A204.1 (cell line): ENCODE data around the gene BRPF3.
"Not testable (repeated sequence)": the region's sequence is repeated elsewhere in the genome, so short reads cannot be mapped to it uniquely, and the experiment has no call there.

Experiments
- FAIRE-seq: peaks from 2 replicates; lab custom pipeline; 2012; peaks lifted over from hg19 to GRCh38; lab: Jason Lieb, UNC

BRPF3 gene

GRCh38 chr6:36200998-36201596 is 4.6 kb downstream of the BRPF3 start:
- no peak for FAIRE-seq

- FAIRE-seq, result no peak
These were observed 5.1 kb downstream of the BRPF3 start for GRCh38 chr6:36201612-36202011.

DNA sequence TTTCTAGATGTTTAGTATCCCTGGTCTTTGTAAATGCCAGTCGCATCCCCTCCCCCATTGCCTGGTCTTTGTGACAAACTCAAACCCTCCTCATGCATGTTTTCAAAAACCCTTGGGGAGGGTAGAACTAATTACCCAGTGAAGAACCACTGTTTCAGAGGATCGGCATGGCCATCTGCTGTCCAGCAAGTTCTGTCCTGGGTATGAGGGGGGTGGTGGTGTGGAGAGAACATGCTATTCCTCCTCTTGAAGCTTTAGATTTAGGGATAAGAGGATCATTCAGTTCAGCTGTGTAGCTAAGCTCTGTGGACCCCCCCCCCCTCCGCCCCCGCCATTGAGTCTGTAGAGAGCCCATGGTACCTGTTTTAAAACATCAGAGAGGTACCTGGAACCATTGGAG is 5.6 kb downstream of the BRPF3 start:
- no peak for FAIRE-seq

- FAIRE-seq, result no peak
These were observed 7.7 kb downstream of the BRPF3 start for GRCh38 chr6:36204068-36204753.

GRCh38 chr6:36207155-36207554 is 10.6 kb downstream of the BRPF3 start:
- FAIRE-seq, result no peak

DNA sequence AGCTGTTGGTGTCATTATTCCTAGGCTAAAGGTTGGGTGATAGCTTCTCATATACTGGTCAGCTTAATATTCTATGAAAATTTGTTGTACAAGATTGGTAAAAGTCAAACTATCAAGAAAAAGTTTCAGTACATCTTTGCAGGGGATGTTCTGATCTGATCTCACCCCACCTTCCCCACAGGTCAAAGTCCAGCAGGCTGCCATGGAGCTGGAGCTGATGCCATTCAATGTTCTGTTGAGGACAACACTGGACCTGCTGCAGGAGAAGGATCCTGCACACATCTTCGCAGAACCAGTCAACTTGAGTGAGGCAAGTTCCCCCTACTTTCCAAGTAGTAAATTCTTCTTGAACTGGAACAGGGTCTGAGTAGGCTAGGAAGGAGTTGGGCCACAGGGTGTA is 13.1 kb downstream of the BRPF3 start:
- no peak for FAIRE-seq

DNA sequence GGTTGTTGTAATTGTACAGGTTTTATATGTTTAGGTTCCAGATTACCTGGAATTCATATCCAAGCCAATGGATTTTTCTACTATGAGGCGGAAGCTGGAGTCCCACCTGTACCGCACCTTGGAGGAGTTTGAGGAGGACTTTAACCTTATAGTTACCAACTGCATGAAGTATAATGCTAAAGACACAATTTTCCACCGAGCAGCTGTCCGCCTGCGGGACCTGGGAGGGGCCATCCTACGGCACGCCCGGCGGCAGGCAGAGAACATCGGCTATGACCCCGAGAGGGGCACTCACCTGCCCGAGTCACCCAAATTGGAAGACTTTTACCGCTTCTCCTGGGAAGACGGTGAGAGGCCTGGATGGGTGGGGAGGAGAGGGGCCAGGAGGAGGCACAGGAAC is 13.6 kb downstream of the BRPF3 start:
- no peak for FAIRE-seq

DNA sequence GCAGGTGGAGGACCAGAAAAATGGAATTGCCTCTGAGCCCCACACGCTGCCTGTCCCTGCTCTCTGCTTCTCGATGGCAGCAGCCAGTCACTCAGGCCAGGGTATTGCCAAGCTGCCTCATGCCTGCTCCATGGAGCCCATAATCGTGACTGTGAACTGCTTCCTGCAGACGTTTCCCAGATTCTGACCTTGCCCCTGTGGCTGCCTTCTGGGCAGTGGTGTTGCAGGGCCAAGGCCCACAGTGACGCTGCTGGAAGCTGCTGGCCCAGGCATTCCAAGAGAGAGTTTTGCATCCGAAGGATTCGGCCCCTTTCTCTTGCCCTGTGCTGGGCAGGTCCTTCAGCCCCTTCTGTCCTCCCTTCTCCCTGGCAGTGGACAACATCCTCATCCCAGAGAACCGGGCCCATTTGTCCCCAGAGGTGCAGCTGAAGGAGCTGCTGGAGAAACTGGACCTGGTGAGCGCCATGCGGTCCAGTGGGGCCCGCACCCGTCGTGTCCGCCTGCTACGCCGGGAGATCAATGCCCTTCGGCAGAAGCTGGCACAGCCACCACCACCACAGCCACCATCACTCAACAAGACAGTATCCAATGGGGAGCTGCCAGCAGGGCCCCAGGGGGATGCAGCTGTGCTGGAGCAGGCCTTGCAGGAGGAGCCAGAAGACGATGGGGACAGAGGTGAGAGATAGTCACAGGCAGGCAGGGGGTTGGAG is 14.5 kb downstream of the BRPF3 start:
- FAIRE-seq, result no peak

- FAIRE-seq, result no peak
These were observed 20.0 kb downstream of the BRPF3 start for GRCh38 chr6:36216559-36216958.

DNA sequence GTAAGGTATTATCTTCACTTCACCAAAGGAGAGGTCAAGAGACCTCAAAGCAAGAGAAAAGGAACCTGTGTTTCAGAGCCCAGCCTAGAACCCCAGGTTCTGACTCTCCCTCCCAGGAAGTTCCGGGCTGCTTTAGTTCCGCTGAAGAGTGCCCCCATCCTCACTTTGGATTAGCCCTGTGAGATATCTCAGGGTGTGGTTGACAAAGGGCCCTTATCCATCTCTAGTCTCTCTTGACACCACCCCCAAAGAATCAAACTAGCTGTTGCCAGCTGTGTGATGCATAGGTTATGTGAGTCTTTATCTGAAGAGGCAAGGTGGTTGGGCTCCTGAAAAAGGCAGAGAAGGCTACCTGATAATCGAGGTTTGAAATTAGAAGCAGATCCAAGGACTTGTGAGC is 20.6 kb downstream of the BRPF3 start:
- FAIRE-seq, result no peak

DNA sequence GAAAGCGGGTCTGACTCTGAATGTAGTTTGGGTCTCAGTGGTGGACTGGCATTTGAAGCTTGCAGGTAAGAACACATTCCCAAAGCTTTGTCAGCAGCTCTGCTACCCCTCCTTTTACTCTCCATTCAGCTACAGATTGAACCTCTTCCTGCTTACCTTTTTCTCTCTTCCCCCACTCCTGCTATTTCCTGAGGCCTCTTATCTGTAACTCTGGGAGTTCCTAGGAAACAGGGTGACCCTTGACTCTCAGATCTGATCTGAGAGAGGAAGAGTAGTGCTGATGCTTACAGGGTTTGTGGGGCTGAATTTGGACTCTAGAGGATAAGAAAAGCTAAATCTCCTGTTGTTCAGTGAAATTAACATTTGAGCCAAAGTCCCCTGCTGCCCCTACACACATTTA is 21.4 kb downstream of the BRPF3 start:
- no peak for FAIRE-seq

GRCh38 chr6:36218516-36218915 is 22.0 kb downstream of the BRPF3 start:
- FAIRE-seq, result not testable (repeated sequence)

GRCh38 chr6:36219081-36219480 is 22.5 kb downstream of the BRPF3 start:
- no peak for FAIRE-seq

- FAIRE-seq, result no peak
These were observed 23.7 kb downstream of the BRPF3 start for GRCh38 chr6:36220226-36220625.

- FAIRE-seq, result no peak
These were observed 25.1 kb downstream of the BRPF3 start for GRCh38 chr6:36221674-36222073.

GRCh38 chr6:36222924-36223323 is 26.4 kb downstream of the BRPF3 start:
- no peak for FAIRE-seq

DNA sequence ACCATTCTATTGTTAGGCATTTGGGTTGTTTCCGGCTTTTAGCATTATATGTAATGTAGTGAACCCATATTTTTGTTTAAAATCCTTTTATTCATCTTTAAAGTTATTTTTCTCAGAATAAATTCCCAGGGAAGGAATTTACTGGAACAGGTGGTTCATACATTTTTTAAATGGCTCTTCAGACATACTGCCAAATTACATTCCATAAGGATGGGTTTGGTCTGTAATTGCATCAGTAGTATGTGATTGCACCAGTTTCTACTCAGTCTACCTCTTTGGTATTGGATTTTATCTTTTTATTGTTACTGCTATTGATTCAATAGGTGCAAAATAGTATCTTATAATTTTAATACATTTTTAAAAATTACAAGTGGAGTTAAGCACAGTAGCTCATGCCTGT is 27.2 kb downstream of the BRPF3 start:
- FAIRE-seq, result no peak

DNA sequence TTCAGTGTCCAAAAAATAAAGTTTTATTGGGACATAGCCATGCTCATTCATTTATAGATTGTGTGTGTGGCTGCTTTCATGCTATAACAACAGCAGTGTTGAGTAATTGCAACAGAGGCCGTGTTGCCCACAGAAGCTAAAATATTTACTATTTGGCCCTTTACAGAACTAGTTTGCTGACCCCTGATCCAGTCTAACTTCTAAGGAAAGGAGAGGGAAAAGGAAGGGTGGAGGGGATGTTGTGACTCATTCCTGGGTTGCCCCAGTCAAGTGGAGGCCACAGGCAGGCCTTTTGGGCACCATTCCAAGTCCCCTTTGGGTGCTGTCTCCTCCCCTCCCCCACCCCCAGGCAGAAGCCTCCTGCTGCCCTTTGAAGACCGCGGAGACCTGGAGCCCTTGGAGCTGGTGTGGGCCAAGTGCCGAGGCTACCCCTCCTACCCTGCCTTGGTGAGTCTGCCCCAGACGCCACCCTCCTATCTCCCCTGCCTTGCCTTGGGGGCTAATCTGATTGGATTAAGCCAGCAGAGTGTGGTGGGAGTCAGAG is 28.4 kb downstream of the BRPF3 start:
- FAIRE-seq, result no peak

GRCh38 chr6:36226438-36227047 is 30.0 kb downstream of the BRPF3 start:
- no peak for FAIRE-seq

DNA sequence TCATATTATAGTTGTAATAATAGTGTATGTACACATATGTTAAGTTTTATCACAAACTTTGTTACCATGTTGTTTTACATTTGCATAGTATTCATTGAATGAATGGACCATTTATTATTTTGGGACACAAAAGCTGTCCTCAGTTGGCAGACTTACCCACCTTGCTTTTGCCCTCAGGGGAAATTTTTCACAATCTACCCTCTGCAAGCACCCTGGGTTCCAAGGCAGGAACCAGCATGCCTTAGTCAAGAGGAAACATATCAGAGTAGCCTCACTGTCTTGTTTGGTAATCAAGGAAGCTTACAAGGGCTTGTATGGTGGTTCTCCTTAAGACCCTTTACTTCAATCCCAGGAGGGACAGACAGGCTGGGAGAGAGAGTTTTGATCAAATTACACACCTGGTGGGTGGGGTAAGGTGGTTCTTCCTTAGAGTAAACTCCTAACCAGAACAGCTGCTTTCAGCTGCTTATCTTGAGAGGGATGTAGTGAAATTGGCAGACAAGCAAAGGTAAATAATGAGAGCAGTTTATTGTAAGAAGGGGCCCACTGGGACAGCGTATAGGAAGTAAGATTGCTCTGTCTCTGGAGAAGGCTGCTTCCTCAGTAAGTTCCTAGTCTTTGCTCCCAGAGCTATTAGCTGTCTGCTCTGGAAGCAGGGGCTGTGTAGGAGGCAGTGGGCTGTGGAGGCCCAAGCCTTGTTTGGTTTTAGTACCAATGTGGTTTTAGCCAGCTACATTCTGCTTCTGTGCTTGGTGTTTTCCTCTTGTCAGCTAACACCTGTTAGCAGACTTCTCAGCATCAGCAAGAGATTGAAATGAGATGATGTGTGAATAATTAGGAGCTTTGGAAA is 31.1 kb downstream of the BRPF3 start:
- FAIRE-seq, result no peak

DNA sequence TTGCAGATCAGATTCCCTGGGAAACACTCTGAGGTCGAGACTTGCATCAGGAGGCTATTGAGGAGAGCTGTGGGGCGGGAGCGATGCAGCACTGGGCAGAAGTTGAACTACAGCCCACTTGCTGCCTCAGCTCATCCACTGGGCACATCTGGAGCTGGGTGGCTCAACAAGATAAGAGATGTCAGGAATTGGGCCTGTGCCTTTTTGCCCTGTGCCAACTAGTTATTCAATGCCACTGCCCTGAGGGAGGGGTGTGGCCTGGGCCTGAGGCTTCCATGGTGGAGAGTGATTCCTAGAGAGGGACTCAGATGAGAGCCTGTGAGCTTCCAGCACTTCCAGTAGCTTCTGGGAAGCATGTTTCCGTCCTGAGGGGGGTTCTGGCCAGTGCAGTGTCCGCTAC is 32.7 kb downstream of the BRPF3 start:
- no peak for FAIRE-seq

- FAIRE-seq, result no peak
These were observed 33.8 kb downstream of the BRPF3 start for GRCh38 chr6:36230371-36230770.
